Measurements from ENCODE around the gene WNT9B. TPM values are rescaled to one million over a fixed set of nuclear protein-coding genes. Genes with fewer than 3 reads are reported as not detected.

The WNT9B gene
- total RNA-seq, 3 donors from 2014 or later (not counting 1 experiment from before 2014, with no cell fraction given), result not detected

- TF ChIP-seq CTCF (IDR thresholded peaks at IDR 0.05), result no peak
Measured at GRCh38 chr17:46809110-46809571, 42.2 kb upstream of the WNT9B start.

GRCh38 chr17:46810837-46811236, 40.5 kb upstream of the WNT9B start:
- no peaks in the 10 kb centered on the region for H3K9me3 Mint-ChIP-seq
- Histone ChIP-seq H3K9me3 (ENCODE audit: control insufficient read depth, insufficient read depth, low read length) (no peaks in the 10 kb centered on the region), H3K36me3 (ENCODE audit: control insufficient read depth, insufficient read depth, low read length) (no peaks in the 10 kb centered on the region), H3K27me3 (ENCODE audit: control insufficient read depth, insufficient read depth, low read length) (peaks cover 9% of the 10 kb centered on the region), H3K27ac (ENCODE audit: low read length) (no peak overlapping the region), H3K4me3 (ENCODE audit: low read length) (no peak overlapping the region), H3K4me1 (ENCODE audit: control insufficient read depth, insufficient read depth, low read length) (no peaks in the 10 kb centered on the region)
- no peaks in the 10 kb centered on the region for H3K4me1 Mint-ChIP-seq
- ATAC-seq, result no peak
- intact Hi-C loops (cut with micrococcal nuclease), result no loop called here
- no peaks in the 10 kb centered on the region for H3K36me3 Mint-ChIP-seq
- H3K27ac Mint-ChIP-seq, result no peak overlapping the region
- no peak for DNase-seq
- H3K27me3 Mint-ChIP-seq (ENCODE audit: low read depth in 2 of 2), result peaks cover 19 to 22% of the 10 kb centered on the region in 2 donors
- no peak overlapping the region for H3K4me3 Mint-ChIP-seq
- TF ChIP-seq CTCF (IDR thresholded peaks at IDR 0.05), result no peak
- 90% methylated on average over 10 of the region's 10 CpGs for whole genome bisulfite sequencing (ENCODE audit: insufficient coverage)

More at GRCh38 chr17:46809110-46809571, 42.2 kb upstream of the WNT9B start:
- Histone ChIP-seq H3K27me3 (ENCODE audit: control insufficient read depth, insufficient read depth, low read length) (peaks cover 7% of the 10 kb centered on the region), H3K9me3 (ENCODE audit: control insufficient read depth, insufficient read depth, low read length) (no peaks in the 10 kb centered on the region), H3K36me3 (ENCODE audit: control insufficient read depth, insufficient read depth, low read length) (no peaks in the 10 kb centered on the region), H3K4me3 (ENCODE audit: low read length) (no peak overlapping the region), H3K4me1 (ENCODE audit: control insufficient read depth, insufficient read depth, low read length) (no peaks in the 10 kb centered on the region), H3K27ac (ENCODE audit: low read length) (no peak overlapping the region)
- Mint-ChIP-seq H3K4me3 (no peak overlapping the region), H3K27me3 (ENCODE audit: low read depth in 2 of 2) (peaks cover 15 to 19% of the 10 kb centered on the region in 2 donors), H3K4me1 (no peaks in the 10 kb centered on the region), H3K9me3 (no peaks in the 10 kb centered on the region), H3K36me3 (no peaks in the 10 kb centered on the region), H3K27ac (no peak overlapping the region)
- DNase-seq, result no peak
- ATAC-seq, result no peak
- intact Hi-C loops (cut with micrococcal nuclease), result no loop called here
- WGBS (ENCODE audit: insufficient coverage), result 89% methylated on average over 8 of the region's 8 CpGs

- WGBS (ENCODE audit: insufficient coverage), result 54% methylated on average over 10 of the region's 11 CpGs
- no peak overlapping the region for H3K4me3 Mint-ChIP-seq
- Histone ChIP-seq H3K27me3 (ENCODE audit: control insufficient read depth, insufficient read depth, low read length) (peaks cover 20% of the 10 kb centered on the region), H3K9me3 (ENCODE audit: control insufficient read depth, insufficient read depth, low read length) (no peaks in the 10 kb centered on the region), H3K27ac (ENCODE audit: low read length) (no peak overlapping the region), H3K36me3 (ENCODE audit: control insufficient read depth, insufficient read depth, low read length) (no peaks in the 10 kb centered on the region), H3K4me3 (ENCODE audit: low read length) (no peak overlapping the region), H3K4me1 (ENCODE audit: control insufficient read depth, insufficient read depth, low read length) (no peaks in the 10 kb centered on the region)
- intact Hi-C loops (cut with micrococcal nuclease), result no loop called here
- no peaks in the 10 kb centered on the region for H3K4me1 Mint-ChIP-seq
- no peak overlapping the region for H3K27ac Mint-ChIP-seq
- H3K36me3 Mint-ChIP-seq, result no peaks in the 10 kb centered on the region
- DNase-seq (no peak), ATAC-seq (no peak)
- no peak for TF ChIP-seq CTCF (IDR thresholded peaks at IDR 0.05)
- H3K9me3 Mint-ChIP-seq, result no peaks in the 10 kb centered on the region
- H3K27me3 Mint-ChIP-seq (ENCODE audit: low read depth in 2 of 2), result peaks cover 31 to 35% of the 10 kb centered on the region in 2 donors
Measured at GRCh38 chr17:46811978-46812583, 39.3 kb upstream of the WNT9B start.

Data from natural killer cell (primary cell).